ENCODE results near the gene CDH22.

Gene CDH22

GRCh38 chr20:46264391-46265266 is 43.7 kb downstream of the CDH22 start:
- H3K4me3 ChIP-seq (ENCODE audit: low read depth, low read length): no peak overlapping the region
- no peak for TF ChIP-seq CTCF (IDR thresholded peaks at IDR 0.05; ENCODE audit: control insufficient read depth, extremely low read depth, insufficient read depth)
- no peak for DNase-seq (ENCODE audit: low read depth)

GRCh38 chr20:46261456-46262253 is 46.6 kb downstream of the CDH22 start:
- no peak for TF ChIP-seq CTCF (IDR thresholded peaks at IDR 0.05; ENCODE audit: control insufficient read depth, extremely low read depth, insufficient read depth)
- no peak overlapping the region for H3K4me3 ChIP-seq (ENCODE audit: low read depth, low read length)
- no peak for DNase-seq (ENCODE audit: low read depth)

GRCh38 chr20:46260936-46261454 is 47.3 kb downstream of the CDH22 start:
- DNase-seq (ENCODE audit: low read depth): no peak
- no peak for TF ChIP-seq CTCF (IDR thresholded peaks at IDR 0.05; ENCODE audit: control insufficient read depth, extremely low read depth, insufficient read depth)
- no peak overlapping the region for H3K4me3 ChIP-seq (ENCODE audit: low read depth, low read length)

GRCh38 chr20:46260480-46260879 is 47.8 kb downstream of the CDH22 start:
- no peak for DNase-seq (ENCODE audit: low read depth)
- no peak overlapping the region for H3K4me3 ChIP-seq (ENCODE audit: low read depth, low read length)
- no peak for TF ChIP-seq CTCF (IDR thresholded peaks at IDR 0.05; ENCODE audit: control insufficient read depth, extremely low read depth, insufficient read depth)

GRCh38 chr20:46259260-46259859 is 48.9 kb downstream of the CDH22 start:
- H3K4me3 ChIP-seq (ENCODE audit: low read depth, low read length): no peak overlapping the region
- DNase-seq (ENCODE audit: low read depth): no peak
- no peak for TF ChIP-seq CTCF (IDR thresholded peaks at IDR 0.05; ENCODE audit: control insufficient read depth, extremely low read depth, insufficient read depth)

- no peak for DNase-seq (ENCODE audit: low read depth)
- H3K4me3 ChIP-seq (ENCODE audit: low read depth, low read length): no peak overlapping the region
- TF ChIP-seq CTCF (IDR thresholded peaks at IDR 0.05; ENCODE audit: control insufficient read depth, extremely low read depth, insufficient read depth): no peak
Observed at GRCh38 chr20:46257887-46258286, 50.4 kb downstream of the CDH22 start.

Measured in LNCaP clone FGC (cell line).